BE2C (cell line): Measurements from ENCODE around the gene SUGP2.

Source experiments
- DNase-seq: peaks from one replicate; pipeline ENCODE4 v3.0.0-alpha.2; 2020
- H3K27me3 ChIP-seq: fragments of 250-450 bp; sonication (Bioruptor Pico); 2 replicates; pipeline ENCODE4 v1.5.1; 2020; ENCODE audit warnings: mild to moderate bottlenecking
- H3K36me3 ChIP-seq: fragments of 250-450 bp; sonication (Bioruptor Pico); 2 replicates; pipeline ENCODE4 v1.5.1; 2020; ENCODE audit warnings: mild to moderate bottlenecking
- H3K4me1 ChIP-seq: fragments of 250-450 bp; sonication (Bioruptor Pico); 2 replicates; pipeline ENCODE4 v1.5.1; 2020
- H3K4me3 ChIP-seq: 2 replicates; pipeline ENCODE4 v1.5.1; 2011; ENCODE audit warnings: low read depth, low read length
- H3K9me3 ChIP-seq: fragments of 250-450 bp; sonication (Bioruptor Pico); 2 replicates; pipeline ENCODE4 v1.5.1; 2020
- CTCF ChIP-seq: IDR thresholded peaks from 2 replicates; pipeline ENCODE4 v1.5.1; 2012; ENCODE audit warnings: mild to moderate bottlenecking, low read depth, low read length

The SUGP2 gene

GRCh38 chr19:18967358-18968146 lies 65.8 kb downstream of the SUGP2 start:
- H3K4me1 ChIP-seq, result no peaks in the 10 kb centered on the region
- H3K9me3 ChIP-seq, result no peaks in the 10 kb centered on the region
- no peaks in the 10 kb centered on the region for H3K36me3 ChIP-seq
- H3K27me3 ChIP-seq, result no peaks in the 10 kb centered on the region
- no peak for DNase-seq
- no peak for TF ChIP-seq CTCF
- no peak overlapping the region for H3K4me3 ChIP-seq

GRCh38 chr19:18966307-18966706 lies 67.0 kb downstream of the SUGP2 start:
- H3K4me3 ChIP-seq, result no peak overlapping the region
- H3K9me3 ChIP-seq, result no peaks in the 10 kb centered on the region
- H3K36me3 ChIP-seq, result no peaks in the 10 kb centered on the region
- no peaks in the 10 kb centered on the region for H3K4me1 ChIP-seq
- DNase-seq, result no peak
- no peaks in the 10 kb centered on the region for H3K27me3 ChIP-seq
- no peak for TF ChIP-seq CTCF

GRCh38 chr19:18964121-18964520 lies 69.2 kb downstream of the SUGP2 start:
- Histone ChIP-seq H3K36me3 (no peaks in the 10 kb centered on the region), H3K4me3 (no peak overlapping the region), H3K27me3 (no peaks in the 10 kb centered on the region), H3K4me1 (no peaks in the 10 kb centered on the region), H3K9me3 (no peaks in the 10 kb centered on the region)
- TF ChIP-seq CTCF, result no peak
- DNase-seq, result no peak

- Histone ChIP-seq H3K9me3 (no peaks in the 10 kb centered on the region), H3K4me1 (no peaks in the 10 kb centered on the region), H3K4me3 (no peak overlapping the region), H3K27me3 (no peaks in the 10 kb centered on the region), H3K36me3 (no peaks in the 10 kb centered on the region)
- no peak for DNase-seq
- TF ChIP-seq CTCF, result no peak
Observed at GRCh38 chr19:18961767-18962620, 71.3 kb downstream of the SUGP2 start.

GRCh38 chr19:18960370-18960769 lies 72.9 kb downstream of the SUGP2 start:
- no peak for TF ChIP-seq CTCF

GRCh38 chr19:18955042-18955441 lies 78.3 kb downstream of the SUGP2 start:
- no peak for DNase-seq
- H3K4me3 ChIP-seq, result no peak overlapping the region
- no peaks in the 10 kb centered on the region for H3K36me3 ChIP-seq
- no peaks in the 10 kb centered on the region for H3K9me3 ChIP-seq
- TF ChIP-seq CTCF, result no peak
- H3K27me3 ChIP-seq, result no peaks in the 10 kb centered on the region
- H3K4me1 ChIP-seq, result no peaks in the 10 kb centered on the region

More at GRCh38 chr19:18960370-18960769, 72.9 kb downstream of the SUGP2 start:
- H3K4me1 ChIP-seq, result no peaks in the 10 kb centered on the region
- no peaks in the 10 kb centered on the region for H3K9me3 ChIP-seq
- no peak overlapping the region for H3K4me3 ChIP-seq
- no peak for DNase-seq
- no peaks in the 10 kb centered on the region for H3K27me3 ChIP-seq
- H3K36me3 ChIP-seq, result no peaks in the 10 kb centered on the region
